ENCODE data around the gene TDP2.
"Not testable (repeated sequence)": the region's sequence is repeated elsewhere in the genome, so short reads cannot be mapped to it uniquely, and the experiment has no call there.

The TDP2 gene

DNA sequence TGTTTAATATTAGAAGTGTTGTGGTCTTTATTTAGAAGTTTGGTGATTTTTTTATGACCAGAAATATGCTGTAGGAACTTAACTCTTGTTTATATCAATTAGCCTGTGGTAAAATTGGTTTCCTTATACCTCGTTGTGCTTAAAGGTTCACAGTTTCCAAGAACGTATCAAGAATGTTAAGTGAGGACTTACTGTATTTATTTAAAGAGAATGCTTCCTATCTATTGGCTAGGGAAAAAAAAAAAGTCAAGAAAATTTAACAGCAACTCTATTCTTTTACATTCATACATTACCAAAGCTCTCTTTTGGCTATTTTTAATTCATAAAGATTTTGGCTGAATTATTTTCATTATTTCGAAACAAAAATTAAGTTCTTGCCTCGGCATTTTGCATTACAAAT, 22.3 kb downstream of the TDP2 start:
- DNase-seq, result no peak

DNA sequence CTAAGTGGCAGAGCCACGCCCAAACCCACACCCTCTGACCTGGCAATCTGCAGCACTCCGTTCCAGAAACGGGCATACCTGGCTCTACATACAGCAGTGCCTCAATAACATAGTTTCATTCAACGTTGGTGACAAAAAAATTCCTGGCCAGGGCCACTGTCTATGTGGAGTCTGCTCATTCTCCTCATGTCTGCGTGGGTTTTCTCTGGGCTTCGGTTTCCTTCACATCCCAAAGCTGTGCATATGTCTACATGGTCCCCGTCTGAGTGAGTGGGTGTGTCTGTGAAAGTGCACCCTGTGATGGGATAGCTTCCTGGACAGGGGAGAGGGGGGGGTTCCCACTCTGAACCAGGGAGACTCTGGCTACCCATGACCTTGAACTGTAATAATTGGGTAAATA, 22.8 kb downstream of the TDP2 start:
- no peak for DNase-seq

DNA sequence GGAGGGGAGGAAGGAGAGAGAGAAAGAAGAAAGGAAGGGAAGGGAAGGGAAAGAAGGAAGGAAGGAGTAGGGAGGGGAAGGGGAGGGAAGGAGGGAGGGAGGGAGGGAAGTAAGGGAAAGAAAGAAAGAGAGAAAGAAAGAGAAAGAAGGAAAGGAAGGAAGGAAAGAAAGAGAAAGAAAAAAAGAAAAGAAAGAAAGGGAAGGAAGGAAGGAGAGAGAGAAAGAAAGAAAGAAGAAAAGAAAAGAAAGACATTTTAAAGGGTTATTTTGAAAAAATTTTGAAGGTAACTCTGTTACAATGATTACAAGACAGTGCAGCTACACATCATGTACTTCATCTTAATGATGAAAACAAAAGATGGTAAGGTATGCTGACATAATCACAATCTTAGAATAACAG, 24.6 kb downstream of the TDP2 start:
- no peak for DNase-seq

DNA sequence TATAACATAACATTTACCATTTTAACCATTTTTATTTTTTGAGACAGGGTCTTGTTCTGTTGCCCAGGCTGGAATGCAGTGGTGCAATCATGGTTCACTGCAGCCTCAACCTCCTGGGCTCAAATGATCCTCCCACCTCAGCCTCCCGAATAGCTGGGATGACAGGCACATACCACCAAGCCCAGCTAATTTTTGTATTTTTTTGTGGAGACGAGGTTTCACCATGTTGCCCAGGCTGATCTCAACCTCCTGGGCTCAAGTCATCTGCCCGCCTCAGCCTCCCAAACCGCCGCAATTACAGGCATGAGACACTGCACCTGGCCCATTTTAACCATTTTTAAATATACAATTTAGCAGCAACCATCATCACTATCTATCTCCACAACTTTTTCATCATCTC, 26.1 kb downstream of the TDP2 start:
- DNase-seq, result not testable (repeated sequence)

DNA sequence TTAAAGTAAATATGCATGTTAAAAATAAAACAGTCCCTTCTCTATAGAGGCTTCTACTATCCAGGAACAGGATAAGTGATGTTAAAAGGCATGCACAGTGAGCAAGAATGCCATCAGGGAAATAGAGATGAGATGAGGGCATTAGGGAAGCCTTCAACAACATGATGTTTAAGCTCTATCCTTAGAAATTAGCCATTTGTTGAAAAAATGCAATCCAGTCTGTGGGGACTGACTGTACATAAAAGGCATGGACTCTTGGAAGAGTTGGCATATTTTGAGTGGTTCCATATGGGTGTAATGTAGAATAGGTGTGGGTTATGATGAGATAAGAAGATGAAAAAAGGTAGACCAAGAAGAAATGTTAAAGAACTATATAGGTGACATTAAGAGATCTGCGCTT, 26.5 kb downstream of the TDP2 start:
- no peak for DNase-seq

DNA sequence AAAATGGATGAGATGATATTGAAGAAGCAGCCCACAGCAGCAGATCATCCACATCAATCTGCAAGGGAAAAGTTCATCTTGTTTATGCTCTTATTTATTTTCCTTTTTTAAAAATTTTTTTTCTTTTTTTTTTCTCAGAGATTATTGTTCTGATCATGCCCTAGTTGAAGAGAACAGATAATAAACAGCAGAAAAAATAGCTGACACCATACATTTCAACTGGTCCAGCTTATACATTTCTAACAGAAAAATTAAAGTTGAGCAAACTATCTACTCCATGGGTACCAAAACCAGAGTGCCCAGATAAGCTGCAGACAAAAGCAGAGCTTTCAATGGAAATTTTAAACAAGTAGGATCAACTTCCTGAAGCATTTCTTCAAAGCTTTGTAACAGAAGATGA, 30.0 kb downstream of the TDP2 start:
- no peak for DNase-seq

DNA sequence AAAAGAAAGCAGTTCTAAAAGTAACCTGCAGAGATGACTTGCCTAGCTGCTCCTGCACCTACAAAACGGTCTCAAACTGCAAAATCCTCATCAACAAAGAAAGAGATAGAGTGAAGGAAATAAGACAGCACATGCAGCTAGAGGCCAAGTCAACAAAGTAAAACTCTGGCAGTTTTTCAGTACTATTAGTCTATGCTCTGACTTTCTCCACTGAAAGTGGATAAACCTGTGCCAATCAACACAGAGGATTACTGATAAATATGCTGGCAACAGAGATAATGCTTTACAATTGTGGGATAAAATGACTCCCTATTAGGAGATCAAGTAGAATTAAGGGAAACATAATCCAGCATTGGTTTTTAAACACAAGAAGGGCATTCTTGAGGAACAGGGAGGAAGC, 34.1 kb downstream of the TDP2 start:
- no peak for DNase-seq

DNA sequence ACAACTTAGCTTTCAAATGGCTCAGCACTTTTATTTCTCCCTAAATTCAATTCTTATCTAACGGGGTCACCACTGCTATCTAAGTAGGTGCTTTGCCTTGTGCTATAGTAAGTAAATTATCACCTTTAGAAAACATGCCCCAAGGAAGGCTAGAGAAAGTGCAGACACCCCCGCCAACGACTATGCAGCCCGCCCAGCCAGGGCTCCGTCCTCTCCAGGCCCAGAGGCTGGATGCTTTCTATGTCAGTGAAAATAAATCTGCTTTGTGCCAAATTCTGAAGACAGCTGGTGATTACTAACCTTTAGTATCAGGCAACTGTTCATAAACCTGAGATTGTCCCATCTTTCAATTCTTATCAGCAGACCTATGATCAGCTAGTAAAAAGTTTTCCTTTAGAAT, 35.0 kb downstream of the TDP2 start:
- DNase-seq, result no peak

DNA sequence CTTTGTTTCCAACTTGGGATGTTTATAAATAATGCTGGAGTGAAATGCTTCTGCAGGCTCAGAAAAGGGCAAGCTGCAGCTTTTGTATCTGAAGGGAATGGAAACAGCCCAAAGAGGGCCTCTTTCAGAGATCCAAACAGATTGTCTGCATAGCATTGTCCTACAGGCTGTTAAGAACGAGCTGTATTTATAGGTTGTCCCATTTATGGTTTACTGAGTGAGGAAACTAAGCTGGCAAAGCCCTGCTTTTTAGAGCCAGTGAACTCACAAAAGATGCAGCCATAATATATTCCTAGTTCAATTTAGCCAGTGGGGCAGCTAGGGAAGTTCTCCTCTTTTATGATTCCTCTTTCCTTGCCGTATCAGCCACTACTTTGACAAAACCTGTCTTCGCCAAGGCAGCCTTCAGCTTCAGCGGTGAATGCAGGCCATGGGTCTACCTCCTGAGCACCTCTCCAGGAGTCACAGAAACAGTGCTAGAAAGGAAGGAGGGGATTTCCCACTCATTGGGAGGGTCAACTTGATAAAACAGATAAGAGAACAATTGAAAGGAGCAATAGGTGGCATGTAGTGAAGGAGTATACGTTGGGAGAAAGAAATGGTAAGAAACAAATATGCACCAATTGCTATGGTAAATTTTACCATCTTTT, 35.7 kb downstream of the TDP2 start:
- no peak for DNase-seq

DNA sequence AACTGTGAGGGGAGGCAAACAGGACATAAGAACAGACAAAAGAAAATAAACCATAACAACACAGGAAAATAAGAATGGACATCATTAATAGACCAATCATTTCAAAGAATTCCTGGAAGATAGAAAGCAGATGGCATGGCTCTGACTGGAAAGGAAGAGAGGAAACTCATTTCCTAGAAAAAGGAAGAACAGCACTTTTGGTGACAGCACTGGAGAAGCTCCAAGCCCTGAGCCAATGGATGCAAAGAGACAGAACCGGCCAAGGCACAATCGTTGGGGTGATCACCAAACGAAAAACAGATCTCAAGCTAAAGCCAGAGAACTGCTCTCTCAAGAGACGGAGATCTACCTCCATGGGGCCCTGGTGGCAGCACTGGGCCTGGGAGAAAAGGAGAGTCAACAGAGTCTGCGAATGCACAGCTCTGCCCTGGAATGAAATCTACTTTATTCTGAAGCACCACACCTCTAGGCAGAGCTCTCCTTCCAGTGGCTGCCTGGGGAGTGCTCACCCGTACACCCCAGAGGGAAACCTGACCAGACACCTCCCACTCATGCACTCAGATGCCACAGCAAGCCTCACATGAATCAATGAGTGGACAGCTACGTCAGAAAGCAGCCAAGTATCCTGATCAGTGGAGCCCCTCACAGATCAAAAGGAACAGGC, 44.9 kb downstream of the TDP2 start:
- no peak for DNase-seq

DNA sequence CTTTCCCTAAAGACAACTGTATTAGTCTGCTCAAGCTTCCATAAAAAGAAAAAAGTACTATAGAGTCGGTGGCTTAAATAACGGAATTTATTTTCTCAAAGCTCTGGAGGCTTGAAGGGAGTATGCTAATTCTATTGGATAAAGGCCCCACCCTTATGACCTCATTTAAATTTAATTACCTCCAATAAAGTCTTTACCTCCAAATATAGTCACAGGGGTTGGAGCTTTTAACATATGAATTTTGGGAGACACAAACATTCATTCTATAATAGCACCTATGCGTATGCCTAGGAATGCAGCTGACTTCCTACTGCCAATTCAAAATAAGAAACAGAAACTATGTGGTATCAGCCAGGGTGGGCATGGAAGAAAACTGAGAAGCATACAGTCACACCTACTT, 46.1 kb downstream of the TDP2 start:
- DNase-seq, result no peak

DNA sequence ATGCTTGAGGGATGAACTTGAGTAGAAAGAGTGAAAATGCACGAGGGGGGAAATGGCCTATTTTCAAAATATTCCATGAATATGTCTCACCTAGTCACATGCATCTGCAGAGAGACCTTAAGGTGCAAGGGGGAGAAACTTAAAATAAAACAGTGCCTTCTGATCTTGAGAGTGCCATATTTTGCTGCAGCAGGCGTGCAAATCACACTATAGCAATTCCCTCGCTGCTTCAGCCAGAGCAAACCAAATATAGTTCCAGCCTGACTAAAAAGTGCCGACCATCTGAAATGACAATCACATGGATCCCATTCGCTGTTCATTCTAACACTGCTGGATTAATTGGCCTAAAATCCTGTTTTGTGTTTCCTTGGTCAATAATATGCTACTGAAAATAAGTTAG, 47.0 kb downstream of the TDP2 start:
- no peak for DNase-seq

DNA sequence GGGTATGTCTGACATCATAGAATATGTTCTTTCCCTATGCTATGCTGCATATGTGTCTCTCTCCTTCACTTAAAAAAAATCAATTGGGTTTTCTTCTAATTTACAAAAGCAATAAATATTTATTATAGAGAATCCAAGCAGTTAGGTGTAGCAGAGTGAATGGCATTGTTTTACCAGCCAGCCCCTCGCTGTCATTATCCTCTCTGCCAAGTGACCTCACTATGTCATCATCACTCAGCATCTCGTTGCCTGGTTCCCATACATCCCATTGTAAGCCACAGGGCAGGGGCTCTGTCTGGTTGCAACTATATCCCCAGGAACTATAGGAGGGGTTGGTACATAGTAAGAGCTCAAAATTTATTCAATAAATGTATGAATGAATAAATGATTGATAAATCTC, 52.1 kb downstream of the TDP2 start:
- no peak for DNase-seq

DNA sequence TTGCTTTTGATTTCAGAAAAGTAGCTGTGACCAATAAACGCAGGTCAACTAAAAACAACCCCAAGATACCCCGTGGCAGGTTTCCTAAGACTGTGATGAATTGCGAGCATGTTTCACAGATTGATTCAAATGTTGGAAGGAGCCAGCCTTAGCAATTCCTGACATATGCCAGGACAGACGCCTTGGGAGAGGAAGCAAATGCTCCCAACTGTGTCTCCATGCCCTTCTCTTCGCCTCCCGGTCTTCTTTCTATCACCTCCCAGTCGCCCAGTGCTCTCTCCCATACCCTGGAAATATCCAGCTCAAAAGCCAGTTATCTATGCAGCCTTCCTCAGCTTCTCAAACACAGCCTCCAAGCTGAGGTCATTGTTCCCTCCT, 52.7 kb downstream of the TDP2 start:
- DNase-seq, result no peak

DNA sequence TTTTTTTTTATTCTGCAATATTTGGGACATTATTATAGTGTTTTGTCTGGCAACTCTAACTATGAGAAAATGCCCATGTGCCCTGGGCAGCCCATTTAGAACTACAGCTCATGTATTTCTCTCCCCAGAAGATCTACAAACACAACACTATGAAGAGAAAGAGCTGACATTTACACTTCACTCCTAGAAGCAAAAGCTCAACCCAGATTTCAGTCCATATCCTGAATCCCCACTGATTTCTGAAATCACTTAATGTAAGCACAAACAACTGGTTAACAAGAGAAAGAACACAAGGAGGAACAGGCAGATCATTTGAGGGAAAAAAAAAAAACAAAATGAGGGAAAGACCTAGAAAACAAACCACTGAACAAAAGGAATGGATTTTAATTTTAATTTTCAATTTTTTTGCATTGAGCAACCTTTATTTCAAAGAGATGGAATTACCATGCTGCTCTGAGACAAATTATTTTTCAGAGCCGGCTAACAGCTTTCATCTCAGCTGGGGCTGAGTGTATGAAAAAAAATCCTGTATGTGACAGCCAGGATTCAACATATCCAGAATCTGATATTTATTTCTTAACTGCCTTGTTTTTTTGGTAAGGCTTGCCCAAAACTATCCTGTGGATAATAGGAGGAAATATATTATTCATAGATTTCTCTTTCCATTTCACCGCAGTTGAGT, 53.2 kb downstream of the TDP2 start:
- no peak for DNase-seq

DNA sequence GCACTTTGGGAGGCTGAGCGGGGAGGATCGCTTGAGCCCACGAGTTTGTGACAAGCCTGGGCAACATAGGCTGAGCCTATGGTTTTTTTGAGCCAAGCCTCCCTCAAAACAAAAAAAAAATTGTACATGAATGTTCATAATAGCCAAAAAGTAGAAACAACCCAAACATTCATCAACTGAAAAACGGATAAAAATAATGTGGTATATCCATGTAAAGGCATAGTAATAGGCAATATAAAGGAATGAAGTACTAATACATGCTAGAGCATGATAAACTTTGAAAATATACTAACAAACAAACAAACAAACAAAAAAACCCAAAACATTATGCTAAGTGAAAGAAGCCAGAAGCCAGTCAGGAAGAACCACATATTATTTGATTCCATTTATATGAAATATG, 56.0 kb downstream of the TDP2 start:
- DNase-seq, result no peak

DNA sequence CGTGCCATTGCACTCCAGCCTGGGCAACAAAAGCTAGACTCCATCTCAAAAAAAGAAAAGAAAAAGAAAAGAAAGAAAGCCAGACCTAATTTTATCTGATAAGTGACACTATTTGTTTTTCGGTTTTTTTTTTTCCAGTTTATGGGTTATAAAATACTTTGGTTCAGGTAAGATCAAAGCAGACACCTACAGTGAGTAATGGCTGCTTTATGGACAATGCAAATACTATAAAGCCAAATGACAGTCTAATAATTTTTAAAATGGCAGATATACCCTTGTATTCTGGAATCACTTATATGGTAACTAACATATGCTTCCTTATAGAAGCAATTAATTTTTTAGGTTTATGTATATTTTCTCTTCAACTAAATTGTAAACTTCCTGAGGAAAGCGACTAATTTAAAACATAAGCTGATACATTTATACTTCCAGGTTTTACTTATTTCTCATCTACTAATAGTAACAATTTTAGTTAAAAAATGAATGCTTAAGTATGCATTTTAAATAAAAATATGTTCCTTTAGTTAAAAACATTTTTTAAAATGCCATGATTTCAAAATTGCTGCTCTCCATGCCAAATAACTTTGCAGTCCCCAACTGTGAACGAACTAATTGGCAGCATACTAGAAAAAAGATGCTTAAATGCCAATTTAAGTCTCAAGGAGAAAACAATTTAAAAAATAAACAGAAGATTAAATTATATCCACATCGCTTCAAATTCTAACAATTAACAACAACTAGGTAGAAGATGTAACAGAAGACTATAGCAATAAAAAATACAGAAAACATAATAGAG, 59.2 kb downstream of the TDP2 start:
- DNase-seq, result no peak

DNA sequence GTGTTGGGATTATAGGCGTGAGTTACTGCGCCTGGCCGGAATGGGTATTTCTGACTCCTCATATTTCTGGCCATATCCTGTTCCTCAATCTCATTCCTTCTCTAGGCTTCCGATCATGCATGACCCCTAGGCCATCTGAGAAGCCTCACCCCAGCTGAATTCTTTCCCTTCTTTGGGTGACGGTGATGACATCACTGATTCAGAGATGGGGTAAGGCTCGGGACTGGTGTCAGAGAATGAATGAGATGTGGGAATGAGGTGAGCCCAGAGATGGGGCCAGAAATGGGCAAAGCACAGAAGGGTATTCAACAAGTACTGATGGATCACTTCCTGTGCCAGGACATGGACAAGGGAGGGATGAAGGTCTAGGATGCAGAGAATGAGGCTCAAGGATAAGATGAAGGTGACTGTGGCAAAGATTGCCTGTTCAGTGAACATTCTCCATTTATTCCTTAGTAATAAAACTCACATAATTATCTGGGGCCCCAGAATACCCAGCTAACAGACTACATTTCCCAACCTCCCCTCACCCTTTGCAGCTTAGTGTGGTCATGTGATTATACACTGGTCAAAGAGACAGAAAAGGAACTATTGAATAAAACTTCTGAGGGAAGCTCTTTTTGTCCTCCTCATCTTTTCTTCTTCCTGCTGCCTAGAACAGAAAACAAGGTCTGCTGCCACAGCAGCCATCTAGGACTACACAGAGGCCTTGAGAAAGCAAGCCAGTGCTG, 60.3 kb downstream of the TDP2 start:
- no peak for DNase-seq

DNA sequence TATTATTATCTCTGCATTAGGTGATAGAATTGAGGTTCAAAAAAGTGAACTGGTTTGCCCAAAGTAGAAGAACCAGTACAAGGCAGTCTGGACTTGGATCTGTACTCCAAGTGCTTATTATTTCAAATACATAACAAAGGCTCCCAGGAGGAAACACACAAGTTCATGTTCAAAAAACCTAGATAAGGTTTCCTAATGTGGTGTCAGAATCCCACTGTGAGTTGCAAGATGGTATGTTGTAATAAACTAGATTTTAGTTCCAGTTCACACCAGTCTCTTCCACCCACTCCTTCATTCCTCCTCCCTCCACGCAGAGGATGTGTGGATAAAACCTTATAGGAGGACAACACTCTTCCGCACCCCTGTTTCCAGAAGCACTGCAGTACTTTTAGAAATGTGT, 63.5 kb downstream of the TDP2 start:
- DNase-seq, result no peak

DNA sequence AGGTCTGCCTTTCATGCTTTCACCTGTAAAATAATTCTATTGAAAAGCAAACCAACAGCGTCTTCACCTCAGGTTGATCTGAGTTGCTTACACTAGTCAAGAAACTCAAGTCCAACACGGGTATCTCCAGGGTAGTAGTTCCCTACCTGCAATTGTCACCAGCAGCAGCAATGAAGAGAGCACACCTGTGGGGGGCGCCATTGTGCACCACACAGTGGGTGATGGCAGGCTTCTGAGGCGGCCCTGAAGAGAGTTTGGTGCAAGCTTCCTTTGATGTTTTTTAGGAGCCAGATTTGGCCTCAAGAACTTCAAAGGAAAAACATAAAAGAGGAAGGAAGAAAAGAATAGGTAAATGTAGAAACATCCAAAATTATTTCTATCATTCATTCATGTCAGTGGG, 65.8 kb downstream of the TDP2 start:
- DNase-seq, result no peak
